ENCODE results near the gene GMPR. TPM values are rescaled to one million over a fixed set of nuclear protein-coding genes. Genes with fewer than 3 reads are reported as not detected.

The GMPR gene
- total RNA-seq, 1 experiment from 2014 or later, result 1.4 TPM

- intact Hi-C loops (cut with micrococcal nuclease; ENCODE audit: unreplicated experiment), result no loop called here
- no TSS peak for BruUV-seq (replicated peaks)
- H3K4me1 Mint-ChIP-seq (ENCODE audit: low read depth, unreplicated experiment), result no peaks in the 10 kb centered on the region
- DNase-seq, result no peak
- H3K27me3 Mint-ChIP-seq (ENCODE audit: unreplicated experiment), result no peaks in the 10 kb centered on the region
- CTCF ChIA-PET, result interaction anchor here (0.6 kb wide), 1 partner anchor 10 kb away, joined by 6 read pairs; no protein-coding TSS in a partner anchor
- no peak overlapping the region for H3K27ac Mint-ChIP-seq (ENCODE audit: unreplicated experiment)
- no peak overlapping the region for H3K4me3 Mint-ChIP-seq (ENCODE audit: low read depth, unreplicated experiment)
- H3K36me3 Mint-ChIP-seq (ENCODE audit: insufficient read depth, unreplicated experiment), result no peaks in the 10 kb centered on the region
- H3K9me3 Mint-ChIP-seq (ENCODE audit: low read depth, unreplicated experiment), result no peaks in the 10 kb centered on the region
- TF ChIP-seq, protein P1, sequence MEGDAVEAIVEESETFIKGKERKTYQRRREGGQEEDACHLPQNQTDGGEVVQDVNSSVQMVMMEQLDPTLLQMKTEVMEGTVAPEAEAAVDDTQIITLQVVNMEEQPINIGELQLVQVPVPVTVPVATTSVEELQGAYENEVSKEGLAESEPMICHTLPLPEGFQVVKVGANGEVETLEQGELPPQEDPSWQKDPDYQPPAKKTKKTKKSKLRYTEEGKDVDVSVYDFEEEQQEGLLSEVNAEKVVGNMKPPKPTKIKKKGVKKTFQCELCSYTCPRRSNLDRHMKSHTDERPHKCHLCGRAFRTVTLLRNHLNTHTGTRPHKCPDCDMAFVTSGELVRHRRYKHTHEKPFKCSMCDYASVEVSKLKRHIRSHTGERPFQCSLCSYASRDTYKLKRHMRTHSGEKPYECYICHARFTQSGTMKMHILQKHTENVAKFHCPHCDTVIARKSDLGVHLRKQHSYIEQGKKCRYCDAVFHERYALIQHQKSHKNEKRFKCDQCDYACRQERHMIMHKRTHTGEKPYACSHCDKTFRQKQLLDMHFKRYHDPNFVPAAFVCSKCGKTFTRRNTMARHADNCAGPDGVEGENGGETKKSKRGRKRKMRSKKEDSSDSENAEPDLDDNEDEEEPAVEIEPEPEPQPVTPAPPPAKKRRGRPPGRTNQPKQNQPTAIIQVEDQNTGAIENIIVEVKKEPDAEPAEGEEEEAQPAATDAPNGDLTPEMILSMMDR (IDR thresholded peaks at IDR 0.05; ENCODE audit: unreplicated experiment), result no peak
Observed at GRCh38 chr6:16329233-16329632, 90.8 kb downstream of the GMPR start.

DNA sequence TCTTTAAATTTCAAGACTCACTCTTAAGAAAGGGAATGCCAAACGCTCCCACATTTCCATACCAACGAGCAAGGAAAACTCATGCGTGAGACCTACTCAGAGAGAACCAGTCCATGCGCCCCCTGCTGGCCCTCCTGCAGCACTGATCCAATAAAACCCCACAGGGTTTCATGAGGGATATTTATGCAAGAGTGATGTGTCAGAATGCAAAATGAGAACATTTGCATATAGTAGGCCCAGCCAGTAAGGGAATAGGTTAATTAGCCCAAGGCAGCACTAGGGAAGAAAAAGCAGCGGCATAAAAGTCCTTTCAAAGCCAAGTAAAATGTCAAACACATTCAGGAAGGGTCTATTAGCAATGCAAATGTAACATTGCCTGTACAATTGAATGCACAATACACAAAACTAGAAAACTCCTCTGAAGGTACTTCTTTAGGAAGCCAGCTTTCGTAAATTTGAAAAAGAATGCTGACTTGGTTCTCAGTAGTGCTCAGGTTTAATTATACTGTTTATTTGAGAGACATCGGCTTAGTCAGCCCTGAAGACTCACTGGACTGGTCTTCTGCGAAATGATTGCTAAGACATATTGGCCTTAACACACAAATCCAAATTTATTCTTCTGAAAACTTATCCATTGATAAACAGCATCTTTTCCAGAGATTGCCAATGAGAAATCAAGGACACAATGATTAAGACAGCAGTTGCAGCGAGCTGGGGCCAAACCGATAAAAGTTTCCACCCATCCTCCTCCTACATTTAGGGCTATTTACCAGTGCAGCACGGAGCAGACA lies 93.2 kb downstream of the GMPR start:
- TF ChIP-seq, protein P1 (IDR thresholded peaks at IDR 0.05; ENCODE audit: unreplicated experiment), result peak; percentile 57
- no TSS peak for BruUV-seq (replicated peaks)
- H3K4me3 Mint-ChIP-seq (ENCODE audit: low read depth, unreplicated experiment), result no peak overlapping the region
- no peaks in the 10 kb centered on the region for H3K36me3 Mint-ChIP-seq (ENCODE audit: insufficient read depth, unreplicated experiment)
- H3K9me3 Mint-ChIP-seq (ENCODE audit: low read depth, unreplicated experiment), result no peaks in the 10 kb centered on the region
- no peak overlapping the region for H3K27ac Mint-ChIP-seq (ENCODE audit: unreplicated experiment)
- CTCF ChIA-PET, result interaction anchor here (0.5 to 0.7 kb wide), 2 partner anchors 352 to 420 kb away, joined by 3 to 4 read pairs; no protein-coding TSS in a partner anchor
- intact Hi-C loops (cut with micrococcal nuclease; ENCODE audit: unreplicated experiment), result loop anchor here (1.0 to 10.0 kb wide), 4 partner anchors 76 to 755 kb away; no protein-coding TSS in a partner anchor
- DNase-seq, result peak; percentile 64
- no peaks in the 10 kb centered on the region for H3K4me1 Mint-ChIP-seq (ENCODE audit: low read depth, unreplicated experiment)
- no peaks in the 10 kb centered on the region for H3K27me3 Mint-ChIP-seq (ENCODE audit: unreplicated experiment)

DNA sequence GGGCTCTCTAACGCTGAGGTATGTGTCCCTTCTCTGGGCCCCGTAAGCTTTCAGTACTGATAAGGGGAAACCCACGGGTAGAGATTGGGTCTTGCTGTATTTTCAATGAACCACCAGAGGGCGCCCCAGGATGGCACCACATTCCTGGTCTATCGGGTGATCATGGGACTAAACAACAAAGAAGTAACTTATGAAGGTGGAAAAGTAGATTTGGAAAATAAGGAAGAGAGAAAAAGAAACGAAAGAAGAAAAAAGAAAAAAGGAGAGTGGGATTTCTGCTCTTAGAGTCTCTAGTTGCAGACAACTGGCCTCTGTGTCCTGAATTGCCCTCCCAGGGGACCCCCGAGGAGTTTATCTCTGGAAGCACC lies 93.8 kb downstream of the GMPR start:
- intact Hi-C loops (cut with micrococcal nuclease; ENCODE audit: unreplicated experiment), result loop anchor here (1.0 to 10.0 kb wide), 4 partner anchors 75 to 754 kb away; no protein-coding TSS in a partner anchor
- no peaks in the 10 kb centered on the region for H3K27me3 Mint-ChIP-seq (ENCODE audit: unreplicated experiment)
- CTCF ChIA-PET, result interaction anchor here (0.5 to 0.7 kb wide), 3 partner anchors 43 to 420 kb away, joined by 3 to 6 read pairs (median 4); no protein-coding TSS in a partner anchor
- no peaks in the 10 kb centered on the region for H3K4me1 Mint-ChIP-seq (ENCODE audit: low read depth, unreplicated experiment)
- no peak overlapping the region for H3K27ac Mint-ChIP-seq (ENCODE audit: unreplicated experiment)
- H3K4me3 Mint-ChIP-seq (ENCODE audit: low read depth, unreplicated experiment), result no peak overlapping the region
- H3K9me3 Mint-ChIP-seq (ENCODE audit: low read depth, unreplicated experiment), result no peaks in the 10 kb centered on the region
- H3K36me3 Mint-ChIP-seq (ENCODE audit: insufficient read depth, unreplicated experiment), result no peaks in the 10 kb centered on the region
- no TSS peak for BruUV-seq (replicated peaks)
- DNase-seq, result peak; percentile 72
- TF ChIP-seq, protein P1 (IDR thresholded peaks at IDR 0.05; ENCODE audit: unreplicated experiment), result peak; percentile 54

DNA sequence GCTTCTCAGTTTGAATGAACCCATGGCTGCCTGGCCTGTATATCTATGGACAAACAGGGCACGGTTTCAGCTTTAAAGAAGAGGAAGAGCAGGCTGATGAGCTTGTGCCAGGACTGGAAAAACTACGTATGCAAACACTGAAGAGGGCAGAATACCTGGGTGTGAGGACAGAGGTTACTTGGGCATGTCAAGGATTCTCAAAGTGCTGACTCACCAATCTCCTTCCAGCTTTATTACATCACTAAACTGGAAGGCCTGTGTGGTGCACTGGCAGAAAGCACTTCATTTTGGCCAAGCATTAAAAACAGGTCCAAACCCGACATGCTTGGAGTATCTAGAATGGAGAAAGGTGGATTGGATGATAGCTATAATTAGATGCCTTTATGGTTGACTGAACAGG lies 95.2 kb downstream of the GMPR start:
- TF ChIP-seq, protein P1 (IDR thresholded peaks at IDR 0.05; ENCODE audit: unreplicated experiment), result no peak
- CTCF ChIA-PET, result interaction anchor here (0.9 kb wide), 1 partner anchor 43 kb away, joined by 3 read pairs; no protein-coding TSS in a partner anchor
- Mint-ChIP-seq H3K4me3 (ENCODE audit: low read depth, unreplicated experiment) (no peak overlapping the region), H3K27me3 (ENCODE audit: unreplicated experiment) (no peaks in the 10 kb centered on the region), H3K9me3 (ENCODE audit: low read depth, unreplicated experiment) (no peaks in the 10 kb centered on the region), H3K4me1 (ENCODE audit: low read depth, unreplicated experiment) (no peaks in the 10 kb centered on the region), H3K36me3 (ENCODE audit: insufficient read depth, unreplicated experiment) (no peaks in the 10 kb centered on the region), H3K27ac (ENCODE audit: unreplicated experiment) (no peak overlapping the region)
- intact Hi-C loops (cut with micrococcal nuclease; ENCODE audit: unreplicated experiment), result loop anchor here (5.0 to 10.0 kb wide), 2 partner anchors 74 to 181 kb away; no protein-coding TSS in a partner anchor
- BruUV-seq (replicated peaks), result no TSS peak
- DNase-seq, result no peak

All from Calu3 (cell line).